ENCODE results near the gene OCA2.

GRCh38 chr15:27873039-27873438 is 226.1 kb downstream of the OCA2 start:
- no peak for TF ChIP-seq POLR2AphosphoS5 (IDR thresholded peaks at IDR 0.05)
- no peak for TF ChIP-seq CTCF (IDR thresholded peaks at IDR 0.05)
